ENCODE data around the gene LIMK2. TPM values are rescaled to one million over a fixed set of nuclear protein-coding genes. Genes with fewer than 3 reads are reported as not detected.

The LIMK2 gene
- total RNA-seq, 4 donors from 2014 or later: 50.0 to 67.2 (median 56.9) TPM

DNA sequence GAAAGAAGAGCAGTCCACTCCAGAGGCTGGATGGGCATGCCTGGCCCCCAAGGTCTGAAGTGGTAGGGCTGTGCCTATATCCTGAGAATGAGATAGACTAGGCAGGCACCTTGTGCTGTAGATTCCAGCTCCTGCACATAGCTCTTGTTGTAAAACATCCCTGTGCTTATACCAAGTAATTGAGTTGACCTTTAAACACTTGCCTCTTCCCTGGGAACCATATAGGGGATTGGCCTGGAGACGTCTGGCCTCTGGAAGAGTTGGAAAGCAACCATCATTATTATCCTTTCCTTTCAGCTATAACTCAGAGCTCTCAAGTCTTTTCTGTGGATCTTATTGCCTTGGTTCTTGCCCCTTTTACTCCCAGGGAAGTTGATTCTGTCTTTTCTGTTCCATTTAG is 15.1 kb downstream of the LIMK2 start:
- 39 to 56% methylated on average over 1 of the region's 1 CpG for WGBS, 2 donors
- H3K36me3 ChIP-seq: no peaks in the 10 kb centered on the region
- TF ChIP-seq POLR2A (IDR thresholded peaks at IDR 0.05) (no peak), EP300 (IDR thresholded peaks at IDR 0.05) (no peak)
- TF ChIP-seq, protein P1, sequence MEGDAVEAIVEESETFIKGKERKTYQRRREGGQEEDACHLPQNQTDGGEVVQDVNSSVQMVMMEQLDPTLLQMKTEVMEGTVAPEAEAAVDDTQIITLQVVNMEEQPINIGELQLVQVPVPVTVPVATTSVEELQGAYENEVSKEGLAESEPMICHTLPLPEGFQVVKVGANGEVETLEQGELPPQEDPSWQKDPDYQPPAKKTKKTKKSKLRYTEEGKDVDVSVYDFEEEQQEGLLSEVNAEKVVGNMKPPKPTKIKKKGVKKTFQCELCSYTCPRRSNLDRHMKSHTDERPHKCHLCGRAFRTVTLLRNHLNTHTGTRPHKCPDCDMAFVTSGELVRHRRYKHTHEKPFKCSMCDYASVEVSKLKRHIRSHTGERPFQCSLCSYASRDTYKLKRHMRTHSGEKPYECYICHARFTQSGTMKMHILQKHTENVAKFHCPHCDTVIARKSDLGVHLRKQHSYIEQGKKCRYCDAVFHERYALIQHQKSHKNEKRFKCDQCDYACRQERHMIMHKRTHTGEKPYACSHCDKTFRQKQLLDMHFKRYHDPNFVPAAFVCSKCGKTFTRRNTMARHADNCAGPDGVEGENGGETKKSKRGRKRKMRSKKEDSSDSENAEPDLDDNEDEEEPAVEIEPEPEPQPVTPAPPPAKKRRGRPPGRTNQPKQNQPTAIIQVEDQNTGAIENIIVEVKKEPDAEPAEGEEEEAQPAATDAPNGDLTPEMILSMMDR (IDR thresholded peaks at IDR 0.05): no peak
- H3K4me1 ChIP-seq: peaks cover 0 to 87% (median 46%) of the 10 kb centered on the region in 4 donors
- DNase-seq (ENCODE audit: low spot score in 2 of 2): no peak
- no peak overlapping the region for H3K4me3 ChIP-seq
- H3K9me3 ChIP-seq: no peaks in the 10 kb centered on the region
- H3K27ac ChIP-seq: peak overlapping the region in 3 of 4 donors; percentile 32 to 59 (median 38)
- H3K27me3 ChIP-seq: no peaks in the 10 kb centered on the region

DNA sequence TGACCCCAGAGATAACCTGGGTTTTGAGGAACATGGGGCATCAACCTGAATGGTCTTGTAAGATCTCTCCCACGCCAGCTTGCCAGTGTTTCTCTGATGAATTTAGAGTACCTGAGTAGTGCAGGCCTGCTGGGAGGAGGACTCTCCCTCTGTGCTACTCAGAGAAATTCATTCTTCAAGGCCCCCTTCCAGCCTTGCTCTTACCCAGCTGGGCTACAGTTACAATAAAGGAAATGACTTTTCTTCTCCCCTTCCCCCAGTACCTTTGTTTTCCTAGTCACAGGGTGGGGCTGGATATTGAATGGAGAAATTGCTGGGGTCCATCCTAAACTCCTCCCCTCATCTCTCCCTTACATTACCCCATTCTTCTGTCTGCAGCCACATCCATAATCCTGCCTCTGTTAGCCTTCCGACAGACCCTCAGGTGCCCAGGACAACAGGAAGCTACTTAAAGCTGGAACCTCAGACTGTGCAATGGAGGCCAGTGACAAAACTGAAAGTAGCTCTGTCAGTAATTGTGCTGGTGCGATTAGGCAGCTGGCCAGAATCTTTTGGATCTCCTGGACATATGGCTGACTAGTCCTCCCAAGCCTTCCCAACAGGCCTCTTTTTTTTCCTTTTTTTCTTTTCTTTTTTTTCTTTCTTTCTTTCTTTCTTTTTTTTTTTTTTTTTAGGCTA is 17.4 kb downstream of the LIMK2 start:
- Histone ChIP-seq H3K27me3 (no peaks in the 10 kb centered on the region), H3K27ac (peak overlapping the region; percentile 29 to 82 (median 78)), H3K4me3 (no peak overlapping the region), H3K4me1 (peaks cover 0 to 64% (median 28%) of the 10 kb centered on the region in 4 donors), H3K9me3 (no peaks in the 10 kb centered on the region), H3K36me3 (no peaks in the 10 kb centered on the region)
- peak in 1 of 2 donors; percentile 42 for DNase-seq (ENCODE audit: low spot score in 2 of 2)
- WGBS, 2 donors: 45 to 60% methylated on average over 3 of the region's 3 CpGs
- TF ChIP-seq POLR2A (IDR thresholded peaks at IDR 0.05): no peak
- TF ChIP-seq, protein P1 (IDR thresholded peaks at IDR 0.05): no peak
- TF ChIP-seq EP300 (IDR thresholded peaks at IDR 0.05): no peak

DNA sequence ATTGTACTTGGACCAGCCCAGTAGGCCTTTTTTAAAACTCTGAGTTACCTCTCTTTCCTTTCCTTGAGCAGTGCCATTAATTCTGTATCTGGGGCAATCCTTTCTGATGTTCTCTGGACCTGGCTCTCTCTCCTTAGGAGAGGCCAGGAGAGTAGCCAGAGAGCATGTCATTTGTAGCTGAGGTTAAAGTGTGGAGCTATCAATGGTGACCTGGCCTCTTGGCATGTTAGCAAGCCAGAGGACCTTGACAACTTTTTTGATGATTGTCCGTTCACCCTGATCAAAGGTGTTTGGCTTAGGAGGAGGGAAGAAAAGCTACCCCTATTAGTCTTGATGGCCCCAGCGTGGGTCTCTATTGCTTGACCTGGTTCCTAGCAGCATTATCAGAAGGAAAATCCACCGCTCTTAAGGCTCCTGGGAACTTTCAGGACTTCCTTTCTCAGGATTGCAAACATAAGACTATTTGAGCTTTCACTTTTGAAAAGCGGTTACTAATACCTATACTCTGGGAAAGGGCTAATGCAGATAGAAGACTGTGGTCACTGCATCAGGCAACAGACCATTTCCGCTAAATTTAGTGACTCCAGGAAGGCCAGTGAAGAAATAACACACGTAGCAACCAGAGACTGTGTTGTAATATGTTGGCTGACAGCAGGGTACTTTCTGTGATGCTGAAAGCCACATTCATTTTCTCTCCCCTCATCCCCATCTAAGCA is 18.2 kb downstream of the LIMK2 start:
- TF ChIP-seq, protein P1 (IDR thresholded peaks at IDR 0.05): no peak
- peak in 1 of 2 donors; percentile 77 for TF ChIP-seq EP300 (IDR thresholded peaks at IDR 0.05)
- TF ChIP-seq POLR2A (IDR thresholded peaks at IDR 0.05): peak in 1 of 2 donors; percentile 13
- H3K9me3 ChIP-seq: no peaks in the 10 kb centered on the region
- H3K36me3 ChIP-seq: no peaks in the 10 kb centered on the region
- peak in 1 of 2 donors; percentile 48 for DNase-seq (ENCODE audit: low spot score in 2 of 2)
- WGBS, 2 donors: 59 to 62% methylated on average over 6 of the region's 6 CpGs
- peaks cover 0 to 61% (median 28%) of the 10 kb centered on the region in 4 donors for H3K4me1 ChIP-seq
- H3K4me3 ChIP-seq: no peak overlapping the region
- no peaks in the 10 kb centered on the region for H3K27me3 ChIP-seq
- H3K27ac ChIP-seq: peak overlapping the region; percentile 29 to 82 (median 78)

DNA sequence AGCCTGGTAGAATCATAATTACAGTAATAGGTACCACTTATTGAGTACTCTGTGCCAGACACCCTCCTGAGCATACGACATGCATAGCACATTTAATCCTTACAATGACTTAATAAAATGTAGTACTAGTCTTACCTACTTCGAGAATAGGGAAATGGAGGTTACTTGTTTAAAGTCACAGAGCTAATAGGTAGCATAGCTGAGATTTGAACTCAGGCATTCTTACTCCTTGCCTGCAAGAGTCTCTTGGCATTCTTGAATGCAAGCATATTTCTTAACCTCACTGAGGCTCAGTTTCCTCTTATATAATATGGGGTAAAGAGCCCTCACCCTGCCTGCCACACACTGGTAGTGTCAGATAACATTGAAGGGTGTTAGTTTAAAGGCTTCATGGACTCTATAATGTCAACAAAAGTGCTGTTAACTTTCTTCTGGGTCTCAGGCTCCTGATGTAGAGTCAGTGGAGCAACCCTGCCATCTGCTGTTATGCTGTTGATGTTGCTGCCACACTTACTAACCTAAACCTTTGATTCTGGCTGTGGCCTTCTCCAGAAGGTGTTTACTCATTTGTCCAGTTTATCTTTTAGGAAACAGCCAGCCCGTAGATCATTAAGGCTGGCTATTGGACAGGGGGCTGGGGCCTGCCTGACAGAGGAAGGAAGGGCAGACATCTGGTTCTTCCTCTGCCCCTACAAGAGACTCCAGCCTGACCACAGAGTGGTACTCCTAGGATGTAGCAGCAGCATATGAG is 18.9 kb downstream of the LIMK2 start:
- H3K4me1 ChIP-seq: peaks cover 0 to 55% (median 25%) of the 10 kb centered on the region in 4 donors
- H3K27me3 ChIP-seq: no peaks in the 10 kb centered on the region
- H3K27ac ChIP-seq: peak overlapping the region; percentile 16 to 82 (median 78)
- H3K4me3 ChIP-seq: no peak overlapping the region
- TF ChIP-seq, protein P1 (IDR thresholded peaks at IDR 0.05): peak; percentile 52 to 80 (median 72)
- TF ChIP-seq POLR2A (IDR thresholded peaks at IDR 0.05): no peak
- no peaks in the 10 kb centered on the region for H3K36me3 ChIP-seq
- peak in 1 of 2 donors; percentile 59 for DNase-seq (ENCODE audit: low spot score in 2 of 2)
- no peaks in the 10 kb centered on the region for H3K9me3 ChIP-seq
- 48 to 59% methylated on average over 3 of the region's 3 CpGs for WGBS, 2 donors
